Measurements from ENCODE around the gene GSC2.

DNA sequence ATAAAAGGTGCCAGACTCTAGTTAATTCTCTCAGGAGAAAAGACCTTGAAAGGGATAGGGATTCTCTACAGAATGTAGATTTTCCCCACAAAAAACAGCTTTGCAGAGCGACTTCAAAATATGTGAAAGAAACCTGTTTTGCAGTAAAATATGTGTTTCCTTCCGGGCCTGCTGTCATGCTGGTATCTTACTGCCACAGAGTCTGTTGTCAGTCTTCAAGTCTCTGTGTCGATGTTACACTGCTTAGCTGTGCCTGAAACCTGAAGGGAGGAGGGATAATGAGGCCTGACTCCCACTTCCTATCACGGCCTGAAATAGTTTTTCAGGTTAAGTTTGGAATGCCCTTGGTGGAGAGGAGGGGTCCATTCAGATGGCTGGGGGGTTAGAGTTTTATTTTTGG is 26.2 kb downstream of the GSC2 start:
- no peak for TF ChIP-seq GATA3 (IDR thresholded peaks at IDR 0.05; ENCODE audit: low read depth, low read length)
- no peak for TF ChIP-seq GATA2 (IDR thresholded peaks at IDR 0.05; ENCODE audit: low read depth, low read length)

Measured in SH-SY5Y (cell line).